ENCODE results near the gene COL21A1.

Gene COL21A1

GRCh38 chr6:56040889-56041301 lies 206.5 kb downstream of the COL21A1 start:
- no peak for DNase-seq (ENCODE audit: low read depth)
- no peak for TF ChIP-seq CTCF (IDR thresholded peaks at IDR 0.05; ENCODE audit: insufficient read depth, low read depth, low read length, missing control alignments)
- H3K4me3 ChIP-seq (ENCODE audit: low read length) = no peak overlapping the region

GRCh38 chr6:56040223-56040622 lies 207.2 kb downstream of the COL21A1 start:
- TF ChIP-seq CTCF (IDR thresholded peaks at IDR 0.05; ENCODE audit: insufficient read depth, low read depth, low read length, missing control alignments) = no peak
- H3K4me3 ChIP-seq (ENCODE audit: low read length) = no peak overlapping the region
- peak; percentile 78 for DNase-seq (ENCODE audit: low read depth)

- DNase-seq (ENCODE audit: low read depth) = no peak
- TF ChIP-seq CTCF (IDR thresholded peaks at IDR 0.05; ENCODE audit: insufficient read depth, low read depth, low read length, missing control alignments) = no peak
These were observed 208.6 kb downstream of the COL21A1 start for GRCh38 chr6:56038764-56039163.

GRCh38 chr6:56037601-56038000 lies 209.8 kb downstream of the COL21A1 start:
- H3K4me3 ChIP-seq (ENCODE audit: low read length) = no peak overlapping the region
- DNase-seq (ENCODE audit: low read depth) = no peak
- no peak for TF ChIP-seq CTCF (IDR thresholded peaks at IDR 0.05; ENCODE audit: insufficient read depth, low read depth, low read length, missing control alignments)

More at GRCh38 chr6:56038764-56039163, 208.6 kb downstream of the COL21A1 start:
- H3K4me3 ChIP-seq (ENCODE audit: low read length) = no peak overlapping the region

- no peak for DNase-seq (ENCODE audit: low read depth)
- no peak for TF ChIP-seq CTCF (IDR thresholded peaks at IDR 0.05; ENCODE audit: insufficient read depth, low read depth, low read length, missing control alignments)
- no peak overlapping the region for H3K4me3 ChIP-seq (ENCODE audit: low read length)
These were observed 210.3 kb downstream of the COL21A1 start for GRCh38 chr6:56036916-56037600.

GRCh38 chr6:56033401-56033800 lies 214.0 kb downstream of the COL21A1 start:
- DNase-seq (ENCODE audit: low read depth) = no peak
- no peak overlapping the region for H3K4me3 ChIP-seq (ENCODE audit: low read length)
- TF ChIP-seq CTCF (IDR thresholded peaks at IDR 0.05; ENCODE audit: insufficient read depth, low read depth, low read length, missing control alignments) = no peak

GRCh38 chr6:56032715-56033260 lies 214.6 kb downstream of the COL21A1 start:
- no peak overlapping the region for H3K4me3 ChIP-seq (ENCODE audit: low read length)
- DNase-seq (ENCODE audit: low read depth) = no peak
- no peak for TF ChIP-seq CTCF (IDR thresholded peaks at IDR 0.05; ENCODE audit: insufficient read depth, low read depth, low read length, missing control alignments)
